Neural cell (in vitro differentiated cells): Measurements from ENCODE around the gene KRTAP10-7.

Experiments
- CTCF ChIP-seq: fragments of 450-650 bp; IDR thresholded peaks from 2 replicates; pipeline ENCODE4 v1.5.1; 2014; ENCODE audit warnings: antibody characterized with exemption, mild to moderate bottlenecking, moderate library complexity; ENCODE audit not compliant: poor library complexity, severe bottlenecking
- EP300 ChIP-seq: fragments of 450-650 bp; conservative IDR thresholded peaks from 2 replicates; pipeline ENCODE4 v1.6.1; 2014; ENCODE audit warnings: antibody characterized with exemption, mild to moderate bottlenecking, moderate library complexity; ENCODE audit not compliant: poor library complexity, severe bottlenecking
- EZH2 ChIP-seq: fragments of 200-600, 300-800 bp; shearing (Covaris generic), sonication (generic); IDR thresholded peaks from 2 replicates; pipeline ENCODE4 v1.6.1; 2014; ENCODE audit warnings: antibody characterized with exemption, low read length, borderline replicate concordance, mild to moderate bottlenecking; ENCODE audit not compliant: insufficient read depth, poor library complexity, severe bottlenecking
- POLR2AphosphoS5 ChIP-seq: IDR thresholded peaks from 2 replicates; pipeline ENCODE4 v1.6.1; 2012
- RAD21 ChIP-seq: fragments of 450-650 bp; conservative IDR thresholded peaks from 2 replicates; pipeline ENCODE4 v1.6.1; 2014; ENCODE audit warnings: antibody characterized with exemption, mild to moderate bottlenecking, moderate library complexity
- TAF1 ChIP-seq: IDR thresholded peaks from 2 replicates; pipeline ENCODE4 v1.6.1; 2012; ENCODE audit warnings: low read depth

GRCh38 chr21:44550807-44551206 is 49.6 kb upstream of the KRTAP10-7 start:
- TF ChIP-seq EZH2 = no peak
- TF ChIP-seq CTCF = no peak
- no peak for TF ChIP-seq POLR2AphosphoS5
- no peak for TF ChIP-seq TAF1
- no peak for TF ChIP-seq EP300
- no peak for TF ChIP-seq RAD21
